OCI-LY3 (cell line): ENCODE results near the gene PPP1R3G.

Source experiments
- H2AFZ ChIP-seq: fragments of 200-600, 300-600 bp; shearing (Covaris generic); 2 replicates; pipeline ENCODE4 v1.6.0; 2014; ENCODE audit warnings: antibody characterized with exemption, low read depth, low read length
- H3K27ac ChIP-seq: fragments of 200-600, 300-600 bp; sonication (generic); 2 replicates; pipeline ENCODE4 v1.5.1; 2014; ENCODE audit warnings: mild to moderate bottlenecking, low read length, moderate library complexity, mixed read lengths
- H3K27me3 ChIP-seq: fragments of 200-600, 300-600 bp; sonication (generic); 2 replicates; pipeline ENCODE4 v1.6.1; 2014; ENCODE audit warnings: low read depth, low read length, mixed read lengths
- H3K36me3 ChIP-seq: fragments of 200-600, 300-600 bp; sonication (generic); replicated peaks from 2 replicates; pipeline ENCODE3; 2014; ENCODE audit warnings: low read depth, low read length, mixed read lengths
- H3K4me1 ChIP-seq: fragments of 300-600, 200-600 bp; sonication (generic); 2 replicates; pipeline ENCODE4 v1.6.1; 2014; ENCODE audit warnings: low read length, mixed read lengths
- H3K4me2 ChIP-seq: fragments of 200-600, 300-600 bp; sonication (generic); 2 replicates; pipeline ENCODE4 v1.6.1; 2014; ENCODE audit warnings: low read length, mixed read lengths
- H3K4me3 ChIP-seq: fragments of 300-600, 200-600 bp; sonication (generic); 2 replicates; pipeline ENCODE4 v1.5.1; 2014; ENCODE audit warnings: antibody characterized with exemption, mild to moderate bottlenecking, low read length, moderate library complexity
- H3K79me2 ChIP-seq: fragments of 300-600, 200-600 bp; shearing (Covaris generic); 2 replicates; pipeline ENCODE4 v1.6.1; 2014; ENCODE audit warnings: mild to moderate bottlenecking, low read length, mixed read lengths
- H3K9ac ChIP-seq: fragments of 300-600, 200-600 bp; shearing (Covaris generic); 2 replicates; pipeline ENCODE4 v1.6.0; 2014; ENCODE audit warnings: mild to moderate bottlenecking, low read length, moderate library complexity
- H3K9me3 ChIP-seq: fragments of 200-600, 300-600 bp; shearing (Covaris generic); 2 replicates; pipeline ENCODE4 v1.6.1; 2014; ENCODE audit warnings: low read length, mixed read lengths; ENCODE audit not compliant: insufficient read depth
- H4K20me1 ChIP-seq: fragments of 200-600, 300-600 bp; sonication (generic); 2 replicates; pipeline ENCODE4 v1.6.1; 2016; ENCODE audit warnings: low read length, mixed read lengths; ENCODE audit not compliant: insufficient read depth
- EZH2phosphoT487 ChIP-seq: fragments of 200-600 bp; shearing (Covaris generic); IDR thresholded peaks from 2 replicates; pipeline ENCODE4 v1.6.1; 2018; ENCODE audit warnings: antibody characterized with exemption, mixed run types, low read depth
- TF ChIP-seq, protein P1 (sequence below): fragments of 200-600, 300-600 bp; sonication (generic); IDR thresholded peaks from 2 replicates; pipeline ENCODE4 v1.5.1; 2014; ENCODE audit warnings: antibody characterized with exemption, low read length, low read depth

Gene PPP1R3G

DNA sequence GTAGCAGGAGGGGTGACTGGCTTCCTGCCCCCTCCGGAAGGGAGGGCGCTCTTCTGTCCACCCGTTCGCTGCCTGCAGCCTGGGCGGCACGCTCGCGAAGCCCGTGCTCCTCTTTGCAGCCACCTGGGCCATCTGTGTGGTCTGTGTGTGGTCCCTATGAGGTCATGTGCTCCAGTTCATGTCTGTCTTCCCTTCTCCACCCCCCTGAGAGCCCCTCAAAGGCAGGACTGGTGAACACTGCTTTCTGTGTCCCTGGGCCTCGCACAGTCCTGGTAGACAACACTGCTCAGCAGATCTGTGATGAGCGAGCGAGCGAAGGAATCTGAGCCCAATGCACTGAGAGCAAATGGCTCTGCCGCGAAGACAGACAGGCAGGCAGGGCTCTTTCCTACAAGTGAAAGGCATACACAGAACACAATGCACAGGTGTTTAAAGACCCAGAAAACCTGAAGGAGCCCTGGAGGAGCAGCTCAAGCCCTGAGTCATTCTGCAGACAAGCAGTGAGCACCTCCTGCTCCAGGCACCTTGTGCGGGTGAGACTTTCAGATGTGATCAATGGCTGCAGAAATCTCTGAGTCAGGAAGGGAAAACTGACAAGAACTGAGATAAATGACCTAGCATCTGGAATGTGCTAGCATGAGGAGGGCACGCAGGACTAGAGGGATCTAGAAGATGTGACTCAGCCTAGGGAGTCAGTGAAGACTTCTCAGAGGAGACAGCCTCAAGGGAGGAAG is 27.1 kb downstream of the PPP1R3G start:
- no peak for TF ChIP-seq EZH2phosphoT487
- TF ChIP-seq, protein P1, sequence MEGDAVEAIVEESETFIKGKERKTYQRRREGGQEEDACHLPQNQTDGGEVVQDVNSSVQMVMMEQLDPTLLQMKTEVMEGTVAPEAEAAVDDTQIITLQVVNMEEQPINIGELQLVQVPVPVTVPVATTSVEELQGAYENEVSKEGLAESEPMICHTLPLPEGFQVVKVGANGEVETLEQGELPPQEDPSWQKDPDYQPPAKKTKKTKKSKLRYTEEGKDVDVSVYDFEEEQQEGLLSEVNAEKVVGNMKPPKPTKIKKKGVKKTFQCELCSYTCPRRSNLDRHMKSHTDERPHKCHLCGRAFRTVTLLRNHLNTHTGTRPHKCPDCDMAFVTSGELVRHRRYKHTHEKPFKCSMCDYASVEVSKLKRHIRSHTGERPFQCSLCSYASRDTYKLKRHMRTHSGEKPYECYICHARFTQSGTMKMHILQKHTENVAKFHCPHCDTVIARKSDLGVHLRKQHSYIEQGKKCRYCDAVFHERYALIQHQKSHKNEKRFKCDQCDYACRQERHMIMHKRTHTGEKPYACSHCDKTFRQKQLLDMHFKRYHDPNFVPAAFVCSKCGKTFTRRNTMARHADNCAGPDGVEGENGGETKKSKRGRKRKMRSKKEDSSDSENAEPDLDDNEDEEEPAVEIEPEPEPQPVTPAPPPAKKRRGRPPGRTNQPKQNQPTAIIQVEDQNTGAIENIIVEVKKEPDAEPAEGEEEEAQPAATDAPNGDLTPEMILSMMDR = no peak
- no peaks in the 10 kb centered on the region for H3K27me3 ChIP-seq
- H3K36me3 ChIP-seq = no peaks in the 10 kb centered on the region
- H3K9ac ChIP-seq = no peak overlapping the region
- H4K20me1 ChIP-seq = no peaks in the 10 kb centered on the region
- H3K4me1 ChIP-seq = no peaks in the 10 kb centered on the region
- H3K27ac ChIP-seq = no peak overlapping the region
- no peak overlapping the region for H2AFZ ChIP-seq
- no peaks in the 10 kb centered on the region for H3K9me3 ChIP-seq
- no peak overlapping the region for H3K4me3 ChIP-seq
- H3K79me2 ChIP-seq = no peaks in the 10 kb centered on the region
- no peak overlapping the region for H3K4me2 ChIP-seq

DNA sequence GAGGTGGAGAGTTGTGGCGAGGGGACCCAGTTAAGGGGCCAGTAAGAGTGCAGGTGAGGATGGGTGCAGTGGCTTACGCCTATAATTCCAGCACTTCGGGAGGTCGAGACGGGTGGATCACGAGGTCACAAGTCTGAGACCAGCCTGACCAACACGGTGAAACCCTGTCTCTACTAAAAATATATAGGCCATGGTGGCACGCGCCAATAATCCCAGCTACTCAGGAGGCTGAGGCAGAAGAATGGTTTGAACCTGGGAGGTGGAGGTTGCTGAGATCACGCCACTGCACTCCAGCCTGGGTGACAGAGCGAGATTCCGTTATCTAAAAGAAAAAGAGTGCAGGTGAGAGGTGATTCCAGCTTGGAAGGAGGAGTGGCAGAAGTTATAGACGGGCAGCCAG is 28.0 kb downstream of the PPP1R3G start:
- Histone ChIP-seq H3K4me2 (no peak overlapping the region), H3K36me3 (no peaks in the 10 kb centered on the region), H3K9me3 (no peaks in the 10 kb centered on the region), H3K4me1 (no peaks in the 10 kb centered on the region), H3K4me3 (no peak overlapping the region), H3K9ac (no peak overlapping the region), H2AFZ (no peak overlapping the region), H3K79me2 (no peaks in the 10 kb centered on the region), H4K20me1 (no peaks in the 10 kb centered on the region), H3K27ac (no peak overlapping the region), H3K27me3 (no peaks in the 10 kb centered on the region)
- TF ChIP-seq EZH2phosphoT487 = no peak
- TF ChIP-seq, protein P1 = no peak

DNA sequence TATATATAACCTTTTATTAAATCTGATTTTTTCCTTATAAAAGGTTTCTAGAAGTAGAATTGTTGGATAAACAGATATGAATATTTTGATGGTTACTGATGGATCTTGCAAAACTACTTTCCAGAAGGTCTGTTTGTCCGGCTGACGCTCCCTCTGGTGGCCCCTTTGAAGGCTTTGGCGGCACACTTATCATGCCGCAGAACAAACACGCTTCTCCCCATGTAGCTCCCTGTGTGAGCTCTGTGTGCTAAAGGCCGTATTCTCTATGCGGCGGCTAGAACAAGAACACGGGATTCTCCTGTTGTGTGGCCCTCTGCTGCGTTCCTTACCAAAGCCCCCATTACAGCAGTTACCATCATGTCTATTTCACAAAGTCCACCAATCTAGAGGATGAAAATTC is 30.0 kb downstream of the PPP1R3G start:
- Histone ChIP-seq H3K9ac (no peak overlapping the region), H3K4me1 (no peaks in the 10 kb centered on the region), H3K4me3 (no peak overlapping the region), H3K27ac (no peak overlapping the region), H3K9me3 (no peaks in the 10 kb centered on the region), H2AFZ (no peak overlapping the region), H3K27me3 (no peaks in the 10 kb centered on the region), H3K36me3 (no peaks in the 10 kb centered on the region), H4K20me1 (no peaks in the 10 kb centered on the region), H3K4me2 (no peak overlapping the region), H3K79me2 (no peaks in the 10 kb centered on the region)
- no peak for TF ChIP-seq EZH2phosphoT487
- TF ChIP-seq, protein P1 = no peak

DNA sequence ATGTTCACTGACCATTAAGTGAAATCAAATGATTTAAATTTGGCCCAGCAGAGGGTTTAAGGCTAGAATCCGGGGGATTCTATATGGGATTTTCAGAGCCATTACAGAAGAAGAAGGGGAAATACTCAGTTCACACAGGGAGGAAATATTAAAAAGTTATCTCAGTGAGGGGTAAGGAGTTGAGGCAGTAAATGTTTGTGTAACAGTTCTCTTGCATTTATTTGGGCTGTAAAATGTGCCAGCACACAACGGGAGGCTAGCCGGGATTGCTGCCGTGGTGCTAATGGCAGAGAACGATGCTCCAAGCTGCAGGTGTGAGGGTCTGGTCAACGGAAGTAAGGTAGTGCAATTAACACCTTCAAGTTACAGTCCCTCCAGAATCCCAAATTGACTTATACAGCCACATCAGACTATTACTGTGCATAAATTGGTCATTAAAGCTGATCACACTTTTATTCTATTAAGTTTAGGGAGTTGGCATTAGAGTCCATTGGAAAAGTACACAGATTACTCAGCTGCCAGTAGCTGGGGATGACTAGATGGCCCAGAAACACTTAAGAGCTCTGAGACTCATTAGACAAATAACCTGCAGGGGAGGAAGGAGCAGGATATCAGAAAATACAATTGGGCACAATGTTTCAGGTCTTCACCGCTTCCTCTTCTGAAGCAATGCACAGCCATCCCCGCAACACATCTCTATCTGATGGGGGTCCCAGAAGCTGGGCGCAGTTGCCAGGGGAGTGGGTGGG is 31.3 kb downstream of the PPP1R3G start:
- Histone ChIP-seq H4K20me1 (no peaks in the 10 kb centered on the region), H3K27ac (no peak overlapping the region), H3K79me2 (no peaks in the 10 kb centered on the region), H3K9ac (no peak overlapping the region), H3K36me3 (no peaks in the 10 kb centered on the region), H3K27me3 (no peaks in the 10 kb centered on the region), H3K4me2 (no peak overlapping the region), H2AFZ (no peak overlapping the region), H3K4me3 (no peak overlapping the region), H3K4me1 (no peaks in the 10 kb centered on the region), H3K9me3 (no peaks in the 10 kb centered on the region)
- TF ChIP-seq, protein P1 = no peak
- TF ChIP-seq EZH2phosphoT487 = no peak
